A549 treated with Mapracorat at 1 μM for 4 hours (cell line): ENCODE data around the gene ATOH1. TPM values are rescaled to one million over a fixed set of nuclear protein-coding genes. Genes with fewer than 3 reads are reported as not detected.

Experiments used
- total RNA-seq: library from RNA; stranded (reverse); fragments of 200-300 nt; extraction: Qiagen RNA extraction; gene quantifications from 5 replicates; pipeline ENCODE4 v1.2.3, GENCODE V29; 2022

ATOH1 gene, protein sequence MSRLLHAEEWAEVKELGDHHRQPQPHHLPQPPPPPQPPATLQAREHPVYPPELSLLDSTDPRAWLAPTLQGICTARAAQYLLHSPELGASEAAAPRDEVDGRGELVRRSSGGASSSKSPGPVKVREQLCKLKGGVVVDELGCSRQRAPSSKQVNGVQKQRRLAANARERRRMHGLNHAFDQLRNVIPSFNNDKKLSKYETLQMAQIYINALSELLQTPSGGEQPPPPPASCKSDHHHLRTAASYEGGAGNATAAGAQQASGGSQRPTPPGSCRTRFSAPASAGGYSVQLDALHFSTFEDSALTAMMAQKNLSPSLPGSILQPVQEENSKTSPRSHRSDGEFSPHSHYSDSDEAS
- total RNA-seq: not detected in 5 replicates

GRCh38 chr4:93828332-93828994 is at the start of gene ATOH1:
Gene ATOH1 (plus strand): TSS chr4:93828753. CDS start chr4:93828927, 174 bp downstream.

